Thymus (tissue), 11 donors: ENCODE measurements around the gene TTLL8. TPM values are rescaled to one million over a fixed set of nuclear protein-coding genes. Genes with fewer than 3 reads are reported as not detected.

Experiments
- DNase-seq, 9 donors: peaks; one replicate each; pipeline ENCODE4 v3.0.0-alpha.2; 2013; ENCODE audit warnings: low spot score in 9 of 9, low read depth in 6 of 9, missing footprints in 1 of 9
- H3K27ac ChIP-seq, 2 donors: one replicate each; pipeline ENCODE4 v1.5.1; 2013; ENCODE audit warnings: control low read depth in 1 of 2, low read depth in 1 of 2, low read length in 1 of 2, mild to moderate bottlenecking in 1 of 2, moderate library complexity in 1 of 2
- H3K27me3 ChIP-seq, 2 donors: one replicate each; pipeline ENCODE4 v1.5.1; 2013; ENCODE audit warnings: low read length in 1 of 2; ENCODE audit not compliant: control insufficient read depth in 2 of 2, insufficient read depth in 1 of 2
- H3K36me3 ChIP-seq, 2 donors: one replicate each; pipeline ENCODE4 v1.5.1; 2013; ENCODE audit warnings: low read length in 1 of 2, mild to moderate bottlenecking in 1 of 2, moderate library complexity in 1 of 2; ENCODE audit not compliant: control insufficient read depth in 2 of 2, insufficient read depth in 2 of 2
- H3K4me1 ChIP-seq, 2 donors: one replicate each; pipeline ENCODE4 v1.5.1; 2013; ENCODE audit warnings: low read length in 2 of 2; ENCODE audit not compliant: control insufficient read depth in 2 of 2, insufficient read depth in 2 of 2
- H3K4me3 ChIP-seq, 2 donors: one replicate each; pipeline ENCODE4 v1.5.1; 2013; ENCODE audit warnings: low read length in 2 of 2, control low read depth in 1 of 2, mild to moderate bottlenecking in 1 of 2
- H3K9me3 ChIP-seq, 2 donors: one replicate each; pipeline ENCODE4 v1.5.1; 2013; ENCODE audit warnings: low read length in 1 of 2, mild to moderate bottlenecking in 1 of 2; ENCODE audit not compliant: control insufficient read depth in 2 of 2, insufficient read depth in 1 of 2
- WGBS: extraction: QIAGEN DNeasy Blood & Tissue Kit; methylation state at CpG from one replicate; pipeline ENCODE4 v1.1.7; 2013; 5-methylcytosine and 5-hydroxymethylcytosine counted together
- polyA plus RNA-seq: library from polyadenylated mRNA; stranded (reverse); fragments of 200-250 nt; gene quantifications from one replicate; pipeline ENCODE4 v1.2.3, GENCODE V29; 2013
- total RNA-seq: library from RNA; stranded (reverse); fragments of 120-200 nt; gene quantifications from one replicate; pipeline ENCODE4 v1.2.4, GENCODE V29; 2013
- donor health status: healthy.

The TTLL8 gene
- total and polyA plus RNA-seq, 2 donors, result not detected

DNA sequence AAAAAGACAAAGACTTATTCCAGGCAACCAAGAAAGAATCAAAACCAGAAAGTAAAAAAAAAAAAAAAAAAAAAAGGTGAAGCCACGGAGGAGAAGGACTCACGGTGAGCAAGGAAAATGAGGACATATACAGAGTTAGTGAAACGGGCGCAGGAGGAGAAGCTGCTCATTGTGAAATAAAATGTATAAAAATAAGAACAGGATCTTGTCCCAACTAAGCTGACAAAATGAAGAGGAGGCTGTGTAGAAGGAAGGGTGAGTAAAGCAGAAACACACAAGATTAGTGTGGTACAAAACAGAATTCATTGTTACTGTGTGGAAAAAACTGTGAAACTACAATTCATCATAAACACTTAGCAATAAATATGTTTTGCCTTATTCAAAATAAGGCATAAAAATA is 53.2 kb downstream of the TTLL8 start:
- Histone ChIP-seq H3K9me3 (peaks cover 0 to 1% of the 10 kb centered on the region in 2 donors), H3K4me1 (peaks cover 0 to 3% of the 10 kb centered on the region in 2 donors), H3K4me3 (no peak overlapping the region), H3K36me3 (no peaks in the 10 kb centered on the region), H3K27me3 (peaks cover 4 to 31% of the 10 kb centered on the region in 2 donors), H3K27ac (no peak overlapping the region)
- no peak for DNase-seq
- 85% methylated on average over 4 of the region's 4 CpGs for WGBS

DNA sequence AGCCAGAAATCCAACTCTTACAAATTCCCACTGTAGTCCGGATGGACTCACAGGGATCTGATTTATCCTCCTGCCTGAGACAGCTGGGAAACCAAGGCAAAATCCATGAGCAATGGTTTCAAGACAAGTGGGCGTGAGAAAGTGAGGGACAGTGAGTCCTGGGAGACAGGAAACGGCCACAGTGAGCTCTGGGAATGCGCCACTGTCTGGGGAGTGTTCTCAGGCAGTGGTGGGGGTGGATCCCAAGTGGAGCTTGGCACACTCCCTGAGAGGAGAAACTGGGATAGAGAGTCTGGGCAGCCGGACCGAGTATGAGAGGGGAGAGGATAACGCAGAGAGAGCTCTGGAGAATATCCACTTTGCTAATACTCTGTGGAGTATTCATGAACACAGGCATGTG is 55.3 kb downstream of the TTLL8 start:
- Histone ChIP-seq H3K4me3 (no peak overlapping the region), H3K36me3 (no peaks in the 10 kb centered on the region), H3K9me3 (peaks cover 0 to 1% of the 10 kb centered on the region in 2 donors), H3K4me1 (no peaks in the 10 kb centered on the region), H3K27me3 (peaks cover 7 to 32% of the 10 kb centered on the region in 2 donors), H3K27ac (no peak overlapping the region)
- WGBS, result 95% methylated on average over 7 of the region's 7 CpGs
- DNase-seq, result no peak

DNA sequence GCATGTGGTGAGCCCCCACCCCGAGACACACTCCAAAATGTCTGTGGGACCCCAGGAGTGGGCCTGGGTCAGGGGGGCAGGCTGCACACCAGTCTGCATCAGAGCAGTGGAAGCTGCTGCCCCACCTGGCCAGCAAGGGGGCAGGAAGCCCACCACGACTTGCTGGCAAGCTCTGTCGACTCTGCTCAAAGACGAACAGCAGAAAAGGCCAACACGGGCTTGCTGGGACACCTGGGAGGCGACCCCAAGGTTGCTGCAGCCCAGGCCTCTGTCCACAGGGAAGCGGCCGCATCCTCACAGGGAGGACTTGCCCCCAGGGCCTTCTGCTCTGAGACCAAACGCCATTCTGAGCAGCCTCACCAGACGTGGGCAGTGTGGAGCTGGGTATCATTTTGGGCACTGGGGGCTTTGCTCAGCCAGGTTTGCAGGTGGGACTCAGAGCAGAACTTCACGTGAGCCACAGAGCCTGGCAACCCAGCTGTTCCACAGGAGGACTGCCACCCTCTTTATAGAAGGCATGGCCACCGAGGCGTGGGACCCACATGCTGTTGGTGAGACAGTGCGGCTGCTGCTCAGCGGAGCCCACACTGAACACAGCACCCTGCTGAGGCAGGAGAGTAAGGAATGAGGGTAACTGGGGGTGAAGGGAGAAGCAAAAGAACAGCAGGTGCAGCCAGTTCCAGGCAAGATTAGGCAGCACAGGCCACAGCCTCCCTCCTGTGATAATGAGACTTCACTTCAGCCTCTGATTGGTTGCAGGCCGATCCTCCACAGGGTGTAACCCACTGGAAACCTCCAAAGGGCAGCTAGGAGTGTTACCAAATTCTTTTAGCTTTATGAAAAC is 56.5 kb downstream of the TTLL8 start:
- no peaks in the 10 kb centered on the region for H3K36me3 ChIP-seq
- no peak overlapping the region for H3K4me3 ChIP-seq
- DNase-seq, result no peak
- 90% methylated on average over 16 of the region's 16 CpGs for WGBS
- H3K27ac ChIP-seq, result no peak overlapping the region
- H3K27me3 ChIP-seq, result peaks cover 7 to 34% of the 10 kb centered on the region in 2 donors
- H3K4me1 ChIP-seq, result no peaks in the 10 kb centered on the region
- H3K9me3 ChIP-seq, result peaks cover 0 to 1% of the 10 kb centered on the region in 2 donors

DNA sequence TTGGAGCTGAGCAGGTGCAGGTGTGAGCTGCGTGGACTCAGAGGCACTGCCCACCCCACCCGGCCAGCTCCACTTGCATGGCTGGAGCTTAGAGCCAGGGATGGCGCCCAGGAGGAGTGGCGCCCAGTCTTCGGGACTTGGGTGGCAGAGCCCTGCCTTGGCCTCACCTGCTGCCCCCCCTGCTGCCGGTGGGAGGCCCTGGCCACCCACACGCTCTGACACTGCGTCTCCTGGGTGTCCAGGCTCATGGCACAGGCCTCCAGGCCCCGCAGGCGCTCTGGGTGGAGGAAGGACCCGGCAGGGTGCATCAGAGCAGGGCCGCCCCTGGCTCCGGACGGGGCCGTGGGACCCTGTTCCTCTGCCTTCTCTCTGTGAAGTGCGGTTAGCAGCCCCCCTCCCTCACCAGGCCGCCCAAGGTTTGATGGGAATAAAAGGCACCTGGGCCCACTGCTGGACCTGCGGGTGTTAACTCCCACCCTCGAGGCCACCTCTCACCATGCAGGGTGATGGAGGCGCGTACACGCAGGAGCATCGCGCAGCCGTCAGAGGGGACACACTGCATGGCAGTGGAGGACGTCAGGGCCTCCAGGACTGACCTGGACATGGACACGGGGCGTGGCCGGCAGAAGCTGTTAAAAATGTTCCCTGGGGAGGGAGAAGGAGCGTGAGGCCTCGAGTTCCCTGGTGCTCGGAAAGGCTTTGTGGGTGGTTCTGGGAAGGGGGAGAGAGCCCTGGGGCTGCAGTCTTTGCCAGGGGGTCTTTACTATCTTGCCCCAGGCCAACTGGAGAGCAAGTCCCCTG is 57.3 kb downstream of the TTLL8 start:
- Histone ChIP-seq H3K4me1 (no peaks in the 10 kb centered on the region), H3K36me3 (no peaks in the 10 kb centered on the region), H3K27me3 (peaks cover 7 to 34% of the 10 kb centered on the region in 2 donors), H3K27ac (no peak overlapping the region), H3K4me3 (no peak overlapping the region), H3K9me3 (peaks cover 0 to 1% of the 10 kb centered on the region in 2 donors)
- 97% methylated on average over 32 of the region's 32 CpGs for WGBS
- DNase-seq, result no peak

DNA sequence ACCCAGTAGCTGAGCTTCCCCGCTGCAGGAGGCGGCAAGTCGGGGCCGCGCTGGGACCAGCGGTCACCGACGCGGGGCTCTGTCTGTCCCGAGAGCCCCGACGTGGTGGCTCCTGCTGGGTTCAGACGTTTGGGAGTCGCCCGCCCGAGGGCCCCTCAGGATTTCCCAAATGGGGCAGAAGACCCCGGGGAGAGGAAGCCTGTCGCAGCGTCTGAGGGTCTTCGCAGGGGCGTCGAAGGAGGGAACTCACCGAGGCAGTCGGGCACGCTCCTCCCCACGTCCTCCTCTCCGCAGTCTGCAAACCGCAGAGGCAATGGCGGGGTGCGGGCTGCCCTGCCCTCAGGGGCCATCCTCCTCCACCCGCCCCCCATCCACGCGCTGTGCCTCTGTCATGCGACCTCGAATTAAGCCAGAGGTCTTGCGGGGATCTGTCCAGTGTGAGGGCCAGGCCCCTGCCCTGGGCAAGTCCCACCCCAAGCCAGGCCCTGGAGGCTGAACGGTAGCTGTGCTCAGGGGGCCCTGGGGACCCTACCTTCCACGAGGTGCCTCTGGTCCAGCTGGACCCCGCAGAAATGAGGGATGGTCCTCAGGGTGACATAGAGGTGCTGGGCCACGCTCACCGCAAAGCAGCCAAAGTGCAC is 58.0 kb downstream of the TTLL8 start:
- Histone ChIP-seq H3K27me3 (peaks cover 7 to 34% of the 10 kb centered on the region in 2 donors), H3K4me3 (no peak overlapping the region), H3K36me3 (no peaks in the 10 kb centered on the region), H3K4me1 (no peaks in the 10 kb centered on the region), H3K9me3 (peaks cover 0 to 1% of the 10 kb centered on the region in 2 donors), H3K27ac (no peak overlapping the region)
- WGBS, result 53% methylated on average over 41 of the region's 41 CpGs
- no peak for DNase-seq

DNA sequence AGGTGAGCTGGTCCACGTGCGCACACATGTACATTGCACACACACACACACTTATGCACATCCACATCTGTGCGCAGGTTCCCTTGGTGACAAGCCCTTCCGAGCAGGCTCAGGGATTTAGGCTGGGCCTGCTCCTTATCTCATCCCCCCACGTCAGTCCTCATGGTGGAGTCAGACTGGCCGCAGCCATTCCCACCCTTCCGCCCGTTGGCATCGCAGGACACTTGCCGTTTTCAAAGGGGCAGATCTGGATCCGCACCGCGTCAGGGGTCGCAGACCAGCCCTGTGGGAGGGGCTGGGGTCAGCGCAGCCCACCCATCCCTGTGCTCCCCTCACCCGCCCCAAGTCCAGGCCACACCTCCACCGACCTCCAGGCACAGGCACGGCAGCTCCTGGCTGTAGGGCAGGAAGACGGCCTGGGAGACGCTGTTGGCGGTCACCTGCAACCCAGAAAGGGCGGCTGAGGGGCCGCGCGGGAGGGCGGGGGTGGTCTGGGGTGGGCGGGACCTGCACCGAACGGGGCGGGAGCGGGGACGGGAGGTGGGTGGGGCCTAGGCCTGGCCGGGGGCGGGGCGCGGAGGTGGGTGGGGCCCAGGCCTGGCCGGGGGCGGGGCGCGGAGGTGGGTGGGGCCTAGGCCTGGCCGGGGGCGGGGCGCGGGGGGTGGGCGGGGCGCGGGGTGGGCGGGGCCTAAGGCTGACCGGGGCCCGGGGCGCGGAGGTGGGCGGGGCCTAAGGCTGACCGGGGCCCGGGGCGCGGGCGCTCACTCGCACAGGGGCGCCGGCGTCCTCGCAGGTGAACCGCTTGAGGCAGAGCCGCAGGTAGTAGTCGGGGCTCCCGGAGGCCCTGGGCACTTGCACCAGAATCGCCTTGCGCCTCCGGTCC is 58.8 kb downstream of the TTLL8 start:
- H3K27ac ChIP-seq, result no peak overlapping the region
- H3K4me3 ChIP-seq, result no peak overlapping the region
- H3K36me3 ChIP-seq, result no peaks in the 10 kb centered on the region
- DNase-seq, result no peak
- peaks cover 7 to 34% of the 10 kb centered on the region in 2 donors for H3K27me3 ChIP-seq
- H3K4me1 ChIP-seq, result no peaks in the 10 kb centered on the region
- WGBS, result 24% methylated on average over 70 of the region's 70 CpGs
- peaks cover 0 to 1% of the 10 kb centered on the region in 2 donors for H3K9me3 ChIP-seq

DNA sequence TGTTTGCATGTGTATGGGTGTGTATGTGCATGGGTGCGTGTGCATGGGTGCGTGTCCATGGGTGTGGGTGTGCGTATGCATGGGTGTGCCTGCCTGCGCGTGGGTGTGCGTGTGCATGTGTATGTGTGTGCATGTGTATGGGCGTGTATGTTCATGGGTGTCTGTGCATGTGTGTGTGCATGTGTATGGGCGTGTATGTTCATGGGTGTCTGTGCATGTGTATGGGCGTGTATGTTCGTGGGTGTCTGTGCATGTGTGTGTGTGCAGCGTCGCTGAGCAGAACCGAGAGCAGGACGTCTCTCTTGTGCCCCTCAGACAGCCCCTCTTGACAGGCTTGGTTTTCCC is 59.4 kb downstream of the TTLL8 start:
- H3K27ac ChIP-seq, result no peak overlapping the region
- DNase-seq, result no peak
- no peaks in the 10 kb centered on the region for H3K4me1 ChIP-seq
- WGBS, result 98% methylated on average over 14 of the region's 14 CpGs
- H3K36me3 ChIP-seq, result no peaks in the 10 kb centered on the region
- H3K9me3 ChIP-seq, result peaks cover 0 to 1% of the 10 kb centered on the region in 2 donors
- H3K27me3 ChIP-seq, result peaks cover 7 to 34% of the 10 kb centered on the region in 2 donors
- H3K4me3 ChIP-seq, result no peak overlapping the region

DNA sequence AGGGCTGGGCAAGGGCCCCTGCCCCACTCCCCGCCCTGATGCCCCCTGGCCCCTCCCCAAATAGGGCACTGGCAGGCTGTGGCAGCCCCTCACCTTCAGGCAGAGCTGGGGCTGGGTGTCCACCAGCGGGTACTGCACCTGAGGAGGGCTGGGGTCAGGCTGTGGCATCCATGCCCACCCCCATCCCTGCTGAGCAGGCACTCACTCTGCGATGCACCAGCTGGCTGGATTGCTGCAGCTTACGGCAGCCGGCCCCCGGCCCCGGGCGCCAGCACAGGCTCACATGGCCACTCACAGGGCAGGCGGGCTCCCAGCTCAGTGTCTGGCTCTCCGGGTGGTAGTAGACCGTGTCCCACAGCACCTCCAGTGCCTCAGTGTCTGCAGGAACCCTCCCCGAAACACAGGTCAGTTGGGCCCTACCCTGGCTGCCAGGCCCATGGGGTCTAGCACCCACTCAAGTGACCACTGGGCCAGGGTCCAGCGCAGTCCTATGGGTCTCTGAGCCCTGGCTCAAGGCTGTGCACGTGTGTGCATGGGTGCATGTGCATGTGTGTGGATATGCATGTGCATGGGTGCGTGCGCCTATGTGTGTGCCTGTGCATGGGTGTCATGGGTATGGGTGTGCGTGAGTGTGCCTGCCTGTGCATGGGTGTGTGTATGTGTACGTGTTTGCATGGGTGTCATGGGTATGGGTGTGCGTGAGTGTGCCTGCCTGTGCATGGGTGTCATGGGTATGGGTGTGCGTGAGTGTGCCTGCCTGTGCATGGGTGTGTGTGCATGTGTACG is 60.0 kb downstream of the TTLL8 start:
- H3K27ac ChIP-seq, result no peak overlapping the region
- no peak for DNase-seq
- peaks cover 7 to 36% of the 10 kb centered on the region in 2 donors for H3K27me3 ChIP-seq
- no peaks in the 10 kb centered on the region for H3K36me3 ChIP-seq
- WGBS, result 97% methylated on average over 21 of the region's 21 CpGs
- no peak overlapping the region for H3K4me3 ChIP-seq
- no peaks in the 10 kb centered on the region for H3K4me1 ChIP-seq
- H3K9me3 ChIP-seq, result peaks cover 0 to 1% of the 10 kb centered on the region in 2 donors
